Fibroblast of gingiva (primary cell): Measurements from ENCODE around the gene GPR26.
A peak's percentile ranks its signal among the peaks of the same experiment; 100 is the strongest.
"Not testable (repeated sequence)": the region's sequence is repeated elsewhere in the genome, so short reads cannot be mapped to it uniquely, and the experiment has no call there.

Experiments
- DNase-seq: peaks from one replicate; pipeline ENCODE4 v3.0.0-alpha.2; 2011; ENCODE audit warnings: low read depth

The GPR26 gene

DNA sequence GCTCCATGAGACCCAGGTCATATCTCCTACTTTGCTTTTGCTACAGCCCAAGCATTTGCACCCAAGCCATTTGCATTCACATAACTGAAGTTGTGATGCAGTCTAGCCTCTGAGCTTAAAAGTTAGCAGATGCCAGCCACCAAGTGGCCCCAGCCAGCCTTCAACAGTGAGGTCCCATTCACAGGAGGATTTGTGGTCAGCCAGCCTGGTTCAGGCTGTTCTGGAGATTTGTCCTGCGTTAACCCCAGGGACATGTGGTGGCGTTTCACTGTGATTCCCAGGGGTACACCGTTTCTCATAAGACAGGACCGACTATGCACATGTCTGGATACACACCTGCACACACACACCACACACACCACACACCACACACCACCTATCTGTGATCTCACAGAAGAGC, 51.2 kb downstream of the GPR26 start:
- DNase-seq: no peak

GRCh38 chr10:123718544-123719060, 52.4 kb downstream of the GPR26 start:
- no peak for DNase-seq

- DNase-seq: no peak
Measured at GRCh38 chr10:123720536-123720935, 54.4 kb downstream of the GPR26 start.

DNA sequence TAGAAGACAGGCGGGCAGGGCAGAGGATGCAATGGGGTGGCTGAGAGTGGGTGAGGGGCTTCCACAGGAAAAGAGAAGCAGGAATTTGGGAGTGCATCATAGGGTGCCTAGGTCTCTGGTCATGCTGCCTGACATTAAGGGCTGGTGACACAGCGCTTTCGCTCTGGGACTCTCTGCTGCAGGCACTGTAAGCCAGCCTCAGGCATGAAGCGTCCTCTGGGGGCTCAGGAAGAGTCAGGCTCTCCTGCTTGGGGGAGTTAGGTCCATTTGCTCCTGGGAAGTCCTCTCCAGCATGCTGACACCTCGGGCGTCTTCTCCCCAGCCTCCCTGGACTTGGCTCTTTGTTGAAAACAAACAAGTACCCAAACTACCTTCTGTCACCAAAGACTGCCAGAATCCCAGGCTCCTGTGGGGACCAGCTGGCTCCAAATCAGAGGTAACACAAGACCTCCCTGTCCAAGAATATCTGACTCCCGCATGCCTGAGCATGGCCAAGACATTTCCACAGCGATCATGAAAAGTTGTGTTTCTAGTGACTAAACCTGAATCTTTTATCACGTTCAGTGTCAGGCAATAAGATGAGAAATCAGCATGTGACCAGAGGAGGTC, 55.4 kb downstream of the GPR26 start:
- DNase-seq: no peak

DNA sequence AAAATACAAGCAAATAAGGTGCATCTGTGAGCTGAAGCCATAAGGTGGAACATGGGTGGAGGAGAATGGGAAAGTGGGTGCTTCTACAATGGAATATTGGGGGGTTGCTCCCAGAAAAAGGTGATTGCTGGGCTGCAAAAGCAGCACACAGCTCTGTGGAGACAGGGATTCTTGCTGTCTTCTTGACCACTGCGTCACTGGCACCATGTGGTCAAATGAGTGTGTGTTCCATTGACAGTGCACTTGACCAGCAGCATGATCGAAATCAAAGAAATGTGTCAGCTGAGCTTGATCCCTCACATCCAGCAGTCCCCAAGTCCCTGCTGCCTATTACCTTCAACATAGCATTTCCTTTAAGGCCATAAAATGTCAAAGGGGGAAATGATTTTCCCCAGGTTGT, 56.2 kb downstream of the GPR26 start:
- no peak for DNase-seq

GRCh38 chr10:123724747-123725146, 58.6 kb downstream of the GPR26 start:
- DNase-seq: no peak

GRCh38 chr10:123726381-123726780, 60.2 kb downstream of the GPR26 start:
- no peak for DNase-seq

GRCh38 chr10:123726836-123727235, 60.7 kb downstream of the GPR26 start:
- DNase-seq: no peak

DNA sequence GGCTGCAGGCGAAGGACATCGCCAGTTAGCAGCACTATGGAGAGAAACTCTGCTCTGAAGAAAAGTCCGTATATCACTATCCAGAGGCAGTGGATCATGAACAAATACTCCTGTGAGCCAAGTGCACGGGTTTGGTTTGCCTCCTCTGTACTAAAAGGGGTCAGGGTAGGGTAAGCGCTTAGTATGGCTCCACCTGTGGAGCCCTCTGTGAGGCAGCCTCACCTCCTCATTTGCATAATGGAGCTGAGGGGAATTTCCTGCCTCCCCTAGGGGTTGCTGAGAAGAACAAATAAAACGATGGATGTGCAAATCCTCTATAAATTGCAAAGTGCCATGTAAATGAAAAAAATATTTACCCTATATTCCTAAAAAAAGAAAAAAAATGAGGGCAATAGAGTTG, 63.4 kb downstream of the GPR26 start:
- DNase-seq: no peak

GRCh38 chr10:123736917-123737316, 70.8 kb downstream of the GPR26 start:
- not testable (repeated sequence) for DNase-seq

DNA sequence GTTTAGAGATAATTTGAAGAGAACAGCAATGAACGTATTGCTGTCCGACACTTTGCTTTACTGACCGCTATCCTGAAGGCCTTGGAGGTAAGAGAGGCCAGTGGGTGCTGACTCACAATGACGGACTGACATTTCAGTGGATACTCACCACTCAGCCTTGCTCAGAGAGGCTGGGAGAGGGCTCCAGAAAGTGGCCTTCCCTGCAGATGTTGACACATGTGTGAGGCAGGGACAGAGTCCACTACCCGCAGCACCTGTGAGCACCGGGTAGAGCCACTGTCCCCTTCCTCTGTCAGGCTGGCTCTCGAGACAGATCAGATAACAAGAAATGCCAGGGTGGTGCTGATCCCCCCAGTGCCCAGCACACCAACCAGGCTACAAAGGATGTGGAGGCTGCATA, 75.0 kb downstream of the GPR26 start:
- DNase-seq: no peak

GRCh38 chr10:123741711-123742110, 75.6 kb downstream of the GPR26 start:
- no peak for DNase-seq

- no peak for DNase-seq
Measured at GRCh38 chr10:123742751-123743440, 76.7 kb downstream of the GPR26 start.

- peak; percentile 3 for DNase-seq
Measured at GRCh38 chr10:123743441-123744223, 77.5 kb downstream of the GPR26 start.

- no peak for DNase-seq
Measured at GRCh38 chr10:123744224-123744536, 78.0 kb downstream of the GPR26 start.
